ENCODE measurements around the gene CYP17A1. TPM values are rescaled to one million over a fixed set of nuclear protein-coding genes. Genes with fewer than 3 reads are reported as not detected.

Gene CYP17A1
- total RNA-seq, 6 experiments from 2014 or later: not detected

GRCh38 chr10:102813734-102814452 is 23.3 kb downstream of the CYP17A1 start:
- peaks cover 21% of the 10 kb centered on the region for H3K4me1 Mint-ChIP-seq (ENCODE audit: low read depth)
- no peak overlapping the region for H3K27ac Mint-ChIP-seq
- peaks cover 2% of the 10 kb centered on the region; the same call in 1 of the 2 replicates for H3K27me3 Mint-ChIP-seq (ENCODE audit: insufficient read depth)
- no peaks in the 10 kb centered on the region for H3K9me3 Mint-ChIP-seq
- peaks cover 24% of the 10 kb centered on the region for H3K36me3 Mint-ChIP-seq (ENCODE audit: low read depth)
- TF ChIP-seq CTCF (IDR thresholded peaks at IDR 0.05): no peak
- no peak overlapping the region for H3K4me3 Mint-ChIP-seq
- no peak for DNase-seq

GRCh38 chr10:102813017-102813541 is 24.1 kb downstream of the CYP17A1 start:
- Mint-ChIP-seq H3K9me3 (no peaks in the 10 kb centered on the region), H3K4me1 (ENCODE audit: low read depth) (peaks cover 21% of the 10 kb centered on the region), H3K27me3 (ENCODE audit: insufficient read depth) (peaks cover 2% of the 10 kb centered on the region; the same call in 1 of the 2 replicates), H3K27ac (no peak overlapping the region), H3K36me3 (ENCODE audit: low read depth) (peaks cover 24% of the 10 kb centered on the region), H3K4me3 (no peak overlapping the region)
- no peak for DNase-seq
- TF ChIP-seq CTCF (IDR thresholded peaks at IDR 0.05): no peak

- peaks cover 2% of the 10 kb centered on the region; the same call in 1 of the 2 replicates for H3K27me3 Mint-ChIP-seq (ENCODE audit: insufficient read depth)
- H3K36me3 Mint-ChIP-seq (ENCODE audit: low read depth): peaks cover 24% of the 10 kb centered on the region
- H3K4me1 Mint-ChIP-seq (ENCODE audit: low read depth): peaks cover 21% of the 10 kb centered on the region
- TF ChIP-seq CTCF (IDR thresholded peaks at IDR 0.05): no peak
- no peak for DNase-seq
- no peaks in the 10 kb centered on the region for H3K9me3 Mint-ChIP-seq
- no peak overlapping the region for H3K4me3 Mint-ChIP-seq
- H3K27ac Mint-ChIP-seq: no peak overlapping the region
Measured at GRCh38 chr10:102812231-102812876, 24.9 kb downstream of the CYP17A1 start.

GRCh38 chr10:102811346-102811745 is 25.9 kb downstream of the CYP17A1 start:
- H3K4me1 Mint-ChIP-seq (ENCODE audit: low read depth): peaks cover 26% of the 10 kb centered on the region
- H3K27me3 Mint-ChIP-seq (ENCODE audit: insufficient read depth): peaks cover 1% of the 10 kb centered on the region; the same call in 1 of the 2 replicates
- H3K4me3 Mint-ChIP-seq: no peak overlapping the region
- no peaks in the 10 kb centered on the region for H3K9me3 Mint-ChIP-seq
- H3K27ac Mint-ChIP-seq: no peak overlapping the region
- no peak for TF ChIP-seq CTCF (IDR thresholded peaks at IDR 0.05)
- peaks cover 24% of the 10 kb centered on the region for H3K36me3 Mint-ChIP-seq (ENCODE audit: low read depth)
- no peak for DNase-seq

- TF ChIP-seq CTCF (IDR thresholded peaks at IDR 0.05): no peak
- no peak for DNase-seq
- H3K36me3 Mint-ChIP-seq (ENCODE audit: low read depth): peaks cover 19% of the 10 kb centered on the region
- peaks cover 25% of the 10 kb centered on the region for H3K4me1 Mint-ChIP-seq (ENCODE audit: low read depth)
- no peak overlapping the region for H3K4me3 Mint-ChIP-seq
- H3K9me3 Mint-ChIP-seq: no peaks in the 10 kb centered on the region
- H3K27ac Mint-ChIP-seq: no peak overlapping the region
- H3K27me3 Mint-ChIP-seq (ENCODE audit: insufficient read depth): no peaks in the 10 kb centered on the region; the same call in 1 of the 2 replicates
Measured at GRCh38 chr10:102808380-102808779, 28.8 kb downstream of the CYP17A1 start.

All from HFFc6 (cell line).